Heart left ventricle (tissue), 13 donors: ENCODE measurements around the gene CROCC.

Source experiments
- POLR2A ChIP-seq, 2 donors: fragments of 450-650 bp; IDR thresholded peaks; one replicate each; pipeline ENCODE4 v1.6.1; 2017; ENCODE audit warnings: antibody characterized with exemption in 2 of 2, mild to moderate bottlenecking in 2 of 2, moderate library complexity in 2 of 2
- TF ChIP-seq, protein P1 (sequence below), 12 donors: fragments of 200-600 bp; sonication (generic) in 4 of 12; IDR thresholded peaks; one replicate each; pipeline versions ENCODE4 v1.5.0 to v1.8.0; 2018 to 2022; ENCODE audit warnings: antibody characterized with exemption in 12 of 12, mild to moderate bottlenecking in 5 of 12
- donor health status: ischemic (EF 13 %, LVEDD 7.1; RV severe dilation, severe dysfunction).
- donor health status: DM: no; HTN: yes; CAD: no.
- donor health status: DM: no; HTN: no; CAD: no.
- donor health status: ischemic (EF 25% LVEDD 6.9; RV normal size, moderate dysfunction).
- donor health status: ischemic (EF 25% LVEDD 5.7; RV mildly dilated, moderate dysfunction).
- donor health status: ischemic (EF 35%, LVEDD 5.7; RV mildly dilated, moderate dysfunction).
- donor health status: nonischemic (EF 11% LVEDD 7.7; RV severe dilation, severe dysfunction).
- donor health status: DM: yes; HTN: yes; CAD: no.
- donor health status: PGD.
- donor health status: ischemic (EF 29% LVEDD 5.4; RV normal size, mild dysfunction).
- donor health status: nonischemic (EF 23%, LVEDD 6.1; RV moderate dilation, normal function).

DNA sequence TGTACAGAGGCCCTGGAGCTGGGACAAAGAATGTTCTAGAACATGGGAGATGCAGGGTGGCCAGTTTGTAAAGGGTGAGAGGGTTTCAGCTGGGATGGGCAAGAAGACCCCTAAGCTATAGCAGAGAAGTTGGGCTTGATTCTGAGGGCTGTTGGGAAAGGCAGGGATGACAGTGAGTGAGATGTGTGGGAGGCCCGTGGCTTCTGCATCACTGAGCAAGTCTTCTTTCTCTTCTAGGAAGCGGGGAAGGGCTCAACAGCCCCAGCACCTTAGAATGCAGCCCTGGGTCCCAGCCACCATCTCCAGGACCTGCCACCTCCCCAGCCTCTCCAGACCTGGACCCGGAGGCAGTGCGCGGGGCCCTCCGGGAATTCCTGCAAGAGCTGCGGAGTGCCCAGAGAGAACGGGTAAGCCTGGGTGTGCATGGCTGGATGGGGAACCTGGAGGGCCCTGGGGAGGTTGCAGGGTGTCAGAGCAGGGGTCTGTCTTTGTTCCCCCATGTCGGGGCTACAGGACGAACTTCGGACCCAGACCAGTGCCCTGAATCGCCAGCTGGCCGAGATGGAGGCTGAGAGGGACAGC lies 43.8 kb downstream of the CROCC start:
- TF ChIP-seq, protein P1, sequence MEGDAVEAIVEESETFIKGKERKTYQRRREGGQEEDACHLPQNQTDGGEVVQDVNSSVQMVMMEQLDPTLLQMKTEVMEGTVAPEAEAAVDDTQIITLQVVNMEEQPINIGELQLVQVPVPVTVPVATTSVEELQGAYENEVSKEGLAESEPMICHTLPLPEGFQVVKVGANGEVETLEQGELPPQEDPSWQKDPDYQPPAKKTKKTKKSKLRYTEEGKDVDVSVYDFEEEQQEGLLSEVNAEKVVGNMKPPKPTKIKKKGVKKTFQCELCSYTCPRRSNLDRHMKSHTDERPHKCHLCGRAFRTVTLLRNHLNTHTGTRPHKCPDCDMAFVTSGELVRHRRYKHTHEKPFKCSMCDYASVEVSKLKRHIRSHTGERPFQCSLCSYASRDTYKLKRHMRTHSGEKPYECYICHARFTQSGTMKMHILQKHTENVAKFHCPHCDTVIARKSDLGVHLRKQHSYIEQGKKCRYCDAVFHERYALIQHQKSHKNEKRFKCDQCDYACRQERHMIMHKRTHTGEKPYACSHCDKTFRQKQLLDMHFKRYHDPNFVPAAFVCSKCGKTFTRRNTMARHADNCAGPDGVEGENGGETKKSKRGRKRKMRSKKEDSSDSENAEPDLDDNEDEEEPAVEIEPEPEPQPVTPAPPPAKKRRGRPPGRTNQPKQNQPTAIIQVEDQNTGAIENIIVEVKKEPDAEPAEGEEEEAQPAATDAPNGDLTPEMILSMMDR (IDR thresholded peaks at IDR 0.05) = no peak
- no peak for TF ChIP-seq POLR2A (IDR thresholded peaks at IDR 0.05)
